ENCODE measurements around the gene ITIH5.

The ITIH5 gene

GRCh38 chr10:7587865-7588188 is 78.9 kb downstream of the ITIH5 start:
- no peak overlapping the region for H3K4me3 ChIP-seq (ENCODE audit: control insufficient read depth, low read depth, low read length)
- no peak for DNase-seq (ENCODE audit: low read depth)
- TF ChIP-seq CTCF (conservative IDR thresholded peaks at IDR 0.05; ENCODE audit: control insufficient read depth, insufficient read depth, low read depth, low read length): no peak

- DNase-seq (ENCODE audit: low read depth): no peak
- no peak for TF ChIP-seq CTCF (conservative IDR thresholded peaks at IDR 0.05; ENCODE audit: control insufficient read depth, insufficient read depth, low read depth, low read length)
- no peak overlapping the region for H3K4me3 ChIP-seq (ENCODE audit: control insufficient read depth, low read depth, low read length)
These were observed 79.5 kb downstream of the ITIH5 start for GRCh38 chr10:7587168-7587864.

- DNase-seq (ENCODE audit: low read depth): no peak
- H3K4me3 ChIP-seq (ENCODE audit: control insufficient read depth, low read depth, low read length): no peak overlapping the region
- TF ChIP-seq CTCF (conservative IDR thresholded peaks at IDR 0.05; ENCODE audit: control insufficient read depth, insufficient read depth, low read depth, low read length): no peak
These were observed 81.5 kb downstream of the ITIH5 start for GRCh38 chr10:7585228-7585627.

- no peak overlapping the region for H3K4me3 ChIP-seq (ENCODE audit: control insufficient read depth, low read depth, low read length)
- no peak for TF ChIP-seq CTCF (conservative IDR thresholded peaks at IDR 0.05; ENCODE audit: control insufficient read depth, insufficient read depth, low read depth, low read length)
- DNase-seq (ENCODE audit: low read depth): no peak
These were observed 83.1 kb downstream of the ITIH5 start for GRCh38 chr10:7583626-7584025.

- DNase-seq (ENCODE audit: low read depth): no peak
- no peak for TF ChIP-seq CTCF (conservative IDR thresholded peaks at IDR 0.05; ENCODE audit: control insufficient read depth, insufficient read depth, low read depth, low read length)
- no peak overlapping the region for H3K4me3 ChIP-seq (ENCODE audit: control insufficient read depth, low read depth, low read length)
These were observed 86.2 kb downstream of the ITIH5 start for GRCh38 chr10:7580520-7580919.

GRCh38 chr10:7579681-7580080 is 87.1 kb downstream of the ITIH5 start:
- H3K4me3 ChIP-seq (ENCODE audit: control insufficient read depth, low read depth, low read length): no peak overlapping the region

More at GRCh38 chr10:7579681-7580080, 87.1 kb downstream of the ITIH5 start:
- no peak for DNase-seq (ENCODE audit: low read depth)
- TF ChIP-seq CTCF (conservative IDR thresholded peaks at IDR 0.05; ENCODE audit: control insufficient read depth, insufficient read depth, low read depth, low read length): no peak

Measured in fibroblast of mammary gland (primary cell).